Fibroblast of lung (primary cell): Measurements from ENCODE around the gene WDTC1. TPM values are rescaled to one million over a fixed set of nuclear protein-coding genes. Genes with fewer than 3 reads are reported as not detected.

Experiments used
- DNase-seq, 2 donors: peaks; one replicate each; pipeline versions ENCODE4 v3.0.0 to v3.0.0-alpha.2; 2010; ENCODE audit warnings: low read depth in 2 of 2
- H2AFZ ChIP-seq: 2 replicates; pipeline ENCODE4 v1.5.1; 2012; ENCODE audit warnings: low read length, control low read depth, inconsistent platforms
- H3K27ac ChIP-seq: 2 replicates; pipeline ENCODE4 v1.5.1; 2011; ENCODE audit warnings: low read length, control low read depth; ENCODE audit not compliant: insufficient read depth
- H3K27me3 ChIP-seq: 2 replicates; pipeline ENCODE4 v1.5.1; 2011; ENCODE audit warnings: mild to moderate bottlenecking, low read length; ENCODE audit not compliant: control insufficient read depth, insufficient read depth
- H3K36me3 ChIP-seq: 2 replicates; pipeline ENCODE4 v1.5.1; 2011; ENCODE audit warnings: low read length; ENCODE audit not compliant: control insufficient read depth, insufficient read depth
- H3K4me1 ChIP-seq: 2 replicates; pipeline ENCODE4 v1.5.1; 2011; ENCODE audit warnings: low read length; ENCODE audit not compliant: control insufficient read depth, insufficient read depth; ENCODE audit errors: extremely low read depth
- H3K4me2 ChIP-seq: 2 replicates; pipeline ENCODE4 v1.5.1; 2011; ENCODE audit warnings: low read length, control low read depth; ENCODE audit not compliant: insufficient read depth; ENCODE audit errors: extremely low read depth
- H3K4me3 ChIP-seq, 4 experiments: fragments of 200-600 bp in 1 of 4; sonication (generic) in 1 of 4; replicated peaks in 1 of 4; 2 replicates each; pipeline ENCODE4 v1.5.1; 2011 to 2016; ENCODE audit warnings: low read length in 4 of 4, low read depth in 3 of 4, mild to moderate bottlenecking in 3 of 4, control low read depth in 2 of 4, inconsistent platforms in 1 of 4, mixed read lengths in 1 of 4; ENCODE audit not compliant: insufficient read depth in 1 of 4; ENCODE audit errors: control extremely low read depth in 1 of 4
- H3K79me2 ChIP-seq: 2 replicates; pipeline ENCODE4 v1.5.1; 2012; ENCODE audit warnings: mild to moderate bottlenecking, low read length, inconsistent platforms; ENCODE audit not compliant: control insufficient read depth, insufficient read depth
- H3K9ac ChIP-seq: 2 replicates; pipeline ENCODE4 v1.5.1; 2011; ENCODE audit warnings: mild to moderate bottlenecking, low read length, control low read depth; ENCODE audit not compliant: insufficient read depth
- H3K9me3 ChIP-seq: 2 replicates; pipeline ENCODE4 v1.5.1; 2012; ENCODE audit warnings: low read depth, low read length; ENCODE audit not compliant: control insufficient read depth, insufficient read depth
- H4K20me1 ChIP-seq: 2 replicates; pipeline ENCODE4 v1.5.1; 2011; ENCODE audit warnings: low read length; ENCODE audit not compliant: control insufficient read depth, insufficient read depth; ENCODE audit errors: extremely low read depth
- CTCF ChIP-seq, 2 donors: IDR thresholded peaks in 1 of 2; conservative IDR thresholded peaks in 1 of 2; 1 replicate in 1 of 2; 2 replicates in 1 of 2; pipeline ENCODE4 v1.5.1; 2011 to 2012; ENCODE audit warnings: low read length in 2 of 2, control low read depth in 1 of 2, inconsistent platforms in 1 of 2, low read depth in 1 of 2, mild to moderate bottlenecking in 1 of 2
- EZH2 ChIP-seq: IDR thresholded peaks from 2 replicates; pipeline ENCODE4 v1.5.1; 2012; ENCODE audit warnings: low read length, control low read depth, mild to moderate bottlenecking; ENCODE audit errors: missing control alignments
- polyA plus RNA-seq, 2 donors: library from polyadenylated mRNA; depleted of rRNA in 1 of 2; stranded (reverse) in 1 of 2; unstranded in 1 of 2; fragments of >200 nt; gene quantifications; 2 replicates each; pipeline ENCODE4 v1.2.1, GENCODE V29; 2011 to 2012; ENCODE audit warnings: missing spikeins in 1 of 2
- total RNA-seq: library from RNA; depleted of rRNA; stranded (reverse); fragments of >200 nt; gene quantifications from 2 replicates; pipeline ENCODE4 v1.2.1, GENCODE V29; 2014

Gene WDTC1
- total and polyA plus RNA-seq, 2 donors (not counting 1 experiment from before 2014, with no cell fraction given) = 10.7 to 23.3 TPM

- TF ChIP-seq EZH2 (no peak), CTCF (conservative IDR thresholded peaks at IDR 0.05 in 1 of 2, IDR thresholded peaks at IDR 0.05 in 1 of 2; ENCODE audit: low read depth in 1 of 2, low read length in 2 of 2) (no peak)
- Histone ChIP-seq H3K4me1 (peaks cover 6% of the 10 kb centered on the region), H2AFZ (no peak overlapping the region), H3K36me3 (peaks cover 25% of the 10 kb centered on the region), H4K20me1 (no peaks in the 10 kb centered on the region), H3K9me3 (no peaks in the 10 kb centered on the region), H3K4me2 (no peak overlapping the region), H3K27ac (no peak overlapping the region), H3K4me3 (no peak overlapping the region), H3K27me3 (no peaks in the 10 kb centered on the region), H3K79me2 (no peaks in the 10 kb centered on the region), H3K9ac (no peak overlapping the region)
- no peak for DNase-seq
Observed at GRCh38 chr1:27336756-27337155, 102.3 kb downstream of the WDTC1 start.

GRCh38 chr1:27338751-27339150 lies 104.3 kb downstream of the WDTC1 start:
- no peak overlapping the region for H3K4me3 ChIP-seq

GRCh38 chr1:27339213-27339612 lies 104.8 kb downstream of the WDTC1 start:
- Histone ChIP-seq H4K20me1 (no peaks in the 10 kb centered on the region), H3K9ac (no peak overlapping the region), H3K4me3 (no peak overlapping the region), H3K27ac (no peak overlapping the region), H3K79me2 (no peaks in the 10 kb centered on the region), H3K4me2 (no peak overlapping the region), H2AFZ (no peak overlapping the region), H3K27me3 (no peaks in the 10 kb centered on the region), H3K9me3 (no peaks in the 10 kb centered on the region), H3K4me1 (peaks cover 8% of the 10 kb centered on the region), H3K36me3 (peaks cover 12% of the 10 kb centered on the region)
- DNase-seq = no peak
- no peak for TF ChIP-seq CTCF (conservative IDR thresholded peaks at IDR 0.05 in 1 of 2, IDR thresholded peaks at IDR 0.05 in 1 of 2; ENCODE audit: low read depth in 1 of 2, low read length in 2 of 2)
- TF ChIP-seq EZH2 = no peak

More at GRCh38 chr1:27338751-27339150, 104.3 kb downstream of the WDTC1 start:
- Histone ChIP-seq H3K4me2 (no peak overlapping the region), H3K9ac (no peak overlapping the region), H3K36me3 (peaks cover 16% of the 10 kb centered on the region), H3K27ac (no peak overlapping the region), H2AFZ (no peak overlapping the region), H3K9me3 (no peaks in the 10 kb centered on the region), H3K79me2 (no peaks in the 10 kb centered on the region), H4K20me1 (no peaks in the 10 kb centered on the region), H3K27me3 (no peaks in the 10 kb centered on the region), H3K4me1 (peaks cover 8% of the 10 kb centered on the region)
- no peak for TF ChIP-seq EZH2
- no peak for TF ChIP-seq CTCF (conservative IDR thresholded peaks at IDR 0.05 in 1 of 2, IDR thresholded peaks at IDR 0.05 in 1 of 2; ENCODE audit: low read depth in 1 of 2, low read length in 2 of 2)
- DNase-seq = no peak
